ENCODE measurements around the gene CREBL2.
A peak's percentile ranks its signal among the peaks of the same experiment; 100 is the strongest.
"Not testable (repeated sequence)": the region's sequence is repeated elsewhere in the genome, so short reads cannot be mapped to it uniquely, and the experiment has no call there.

The CREBL2 gene

DNA sequence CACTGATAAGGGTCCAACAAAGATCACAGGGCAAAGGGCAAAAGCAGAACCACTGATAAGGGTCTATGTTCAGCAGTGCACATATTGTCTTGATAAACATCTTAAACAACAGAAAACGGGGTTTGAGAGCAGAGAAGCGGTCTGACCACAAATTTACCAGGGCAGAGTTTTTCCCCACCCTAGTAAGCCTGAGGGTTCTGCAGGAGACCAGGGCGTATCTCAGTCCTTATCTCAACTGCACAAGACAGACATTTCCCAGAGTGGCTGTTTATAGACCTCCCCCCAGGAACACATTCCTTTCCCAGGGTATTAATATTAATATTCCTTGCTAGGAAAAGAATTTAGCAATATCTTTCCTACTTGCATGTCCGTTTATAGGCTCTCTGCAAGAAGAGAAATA is 28.3 kb downstream of the CREBL2 start:
- not testable (repeated sequence) for DNase-seq (ENCODE audit: low spot score)

DNA sequence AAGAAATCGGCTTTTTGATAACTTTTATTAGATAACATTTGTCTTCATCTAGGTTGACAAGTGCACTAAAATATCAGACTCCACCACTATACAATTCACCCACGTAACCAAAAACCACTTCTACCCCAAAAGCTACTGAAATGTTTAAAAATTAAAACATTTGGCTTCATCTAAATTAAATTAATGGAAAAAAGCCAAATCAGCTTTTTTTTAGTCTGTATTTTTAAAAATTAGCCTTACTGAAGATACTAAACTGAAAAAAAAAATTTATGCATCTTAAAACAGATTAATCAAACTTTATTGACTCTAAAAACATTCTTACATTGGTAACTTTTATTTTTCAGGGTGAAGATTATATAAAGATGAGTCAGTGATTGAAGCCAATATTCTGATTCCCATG is 30.0 kb downstream of the CREBL2 start:
- DNase-seq (ENCODE audit: low spot score), result no peak

DNA sequence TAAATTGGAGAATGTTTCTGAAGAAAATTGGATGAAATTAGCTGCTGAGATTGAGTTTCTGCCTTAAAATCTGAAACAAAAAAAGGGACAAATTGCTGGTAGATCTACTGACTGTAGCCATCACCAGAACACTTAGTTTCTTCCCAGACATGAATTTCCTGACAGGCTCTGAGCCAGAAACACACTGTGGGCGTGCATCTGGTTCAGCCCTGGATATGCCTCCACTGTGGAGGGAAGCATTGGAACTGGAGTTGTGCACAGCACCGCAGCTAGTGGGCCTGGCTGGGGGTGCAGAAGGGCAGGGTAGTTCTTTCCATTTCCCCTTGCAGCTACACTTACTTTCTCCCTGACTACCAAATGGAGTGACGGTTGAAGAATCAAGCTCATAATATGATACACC is 31.2 kb downstream of the CREBL2 start:
- DNase-seq (ENCODE audit: low spot score), result no peak

DNA sequence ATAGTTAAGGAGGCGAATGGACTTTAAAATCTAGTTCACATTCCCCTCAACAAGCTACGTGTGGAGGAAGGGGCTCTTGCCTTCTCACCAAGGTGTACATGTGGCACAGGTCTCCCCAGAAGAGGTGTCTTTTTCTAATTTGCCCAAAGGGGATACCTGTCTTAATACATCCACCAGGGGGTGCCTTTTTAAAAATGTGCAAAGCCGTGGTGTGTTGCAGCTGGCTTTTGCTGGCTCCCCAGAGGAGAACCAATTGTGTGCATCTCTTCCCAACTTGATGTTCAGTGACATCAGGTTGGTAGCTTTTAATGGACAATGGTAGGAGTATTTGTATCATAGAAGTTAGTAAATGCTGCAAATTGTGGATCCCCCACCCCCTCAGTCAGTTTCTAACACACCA is 33.8 kb downstream of the CREBL2 start:
- DNase-seq (ENCODE audit: low spot score), result peak; percentile 74

DNA sequence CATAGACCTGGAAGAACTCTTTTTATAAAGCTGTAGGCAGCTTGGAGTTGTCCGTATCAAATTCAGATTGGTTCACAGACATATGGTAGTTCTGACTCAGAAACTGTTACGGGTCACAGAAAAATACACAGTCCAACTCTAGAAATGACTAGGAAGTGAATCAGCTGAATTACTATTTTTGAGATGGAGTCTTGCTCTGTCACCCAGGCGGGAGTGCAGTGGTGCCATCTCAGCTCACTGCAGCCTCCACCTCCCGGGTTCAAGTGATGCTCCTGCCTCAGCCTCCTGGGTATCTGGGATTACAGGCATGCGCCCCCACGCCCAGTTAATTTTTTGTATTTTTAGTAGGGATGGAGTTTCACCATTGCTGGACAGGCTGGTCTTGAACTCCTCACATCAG is 34.3 kb downstream of the CREBL2 start:
- not testable (repeated sequence) for DNase-seq (ENCODE audit: low spot score)

DNA sequence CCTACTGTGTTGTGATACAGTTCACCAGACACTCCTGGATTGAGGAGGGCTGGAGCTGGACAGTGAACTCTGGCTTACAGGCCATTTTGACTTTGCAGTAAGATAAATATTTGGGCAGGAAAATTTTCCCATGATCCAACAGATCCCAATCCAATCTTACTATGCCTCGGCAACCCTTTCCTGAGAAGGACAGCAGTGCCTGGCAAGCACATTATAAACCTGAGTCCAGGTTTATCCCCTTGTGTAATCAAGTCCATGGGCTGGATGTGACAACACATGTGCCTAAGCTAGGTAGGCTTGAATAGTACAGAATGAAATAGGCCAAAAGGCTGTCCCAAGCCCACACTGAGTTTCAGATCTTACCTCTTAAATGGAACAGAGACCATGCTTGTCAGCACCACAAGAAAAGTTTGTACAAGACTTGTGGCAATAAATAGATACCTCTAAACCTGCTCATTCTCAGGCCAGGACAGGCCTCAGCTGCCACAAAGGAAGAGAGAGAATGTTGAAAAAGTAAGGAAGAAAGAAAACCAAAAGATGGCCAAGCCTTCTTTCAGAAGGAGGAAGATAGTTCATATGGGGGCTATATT is 34.9 kb downstream of the CREBL2 start:
- no peak for DNase-seq (ENCODE audit: low spot score)

DNA sequence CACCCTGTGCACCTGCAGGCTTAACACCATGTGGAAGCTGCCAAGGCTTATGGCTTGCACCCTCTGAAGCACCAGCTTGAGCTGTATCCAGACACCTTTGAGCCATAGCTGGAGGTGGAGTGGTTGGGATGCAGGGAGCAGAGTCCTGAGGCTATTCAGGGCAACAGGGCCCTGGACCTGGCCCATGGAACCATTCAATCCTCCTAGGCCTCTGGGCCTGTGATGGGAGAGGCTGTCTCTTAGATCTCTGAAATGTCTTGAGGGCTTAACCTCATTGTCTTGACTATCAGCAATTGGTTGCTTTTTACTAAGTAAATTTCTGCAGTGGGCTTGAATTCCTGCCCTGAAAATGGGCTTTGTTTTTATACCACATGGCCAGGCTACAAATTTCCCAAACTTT is 36.6 kb downstream of the CREBL2 start:
- no peak for DNase-seq (ENCODE audit: low spot score)

DNA sequence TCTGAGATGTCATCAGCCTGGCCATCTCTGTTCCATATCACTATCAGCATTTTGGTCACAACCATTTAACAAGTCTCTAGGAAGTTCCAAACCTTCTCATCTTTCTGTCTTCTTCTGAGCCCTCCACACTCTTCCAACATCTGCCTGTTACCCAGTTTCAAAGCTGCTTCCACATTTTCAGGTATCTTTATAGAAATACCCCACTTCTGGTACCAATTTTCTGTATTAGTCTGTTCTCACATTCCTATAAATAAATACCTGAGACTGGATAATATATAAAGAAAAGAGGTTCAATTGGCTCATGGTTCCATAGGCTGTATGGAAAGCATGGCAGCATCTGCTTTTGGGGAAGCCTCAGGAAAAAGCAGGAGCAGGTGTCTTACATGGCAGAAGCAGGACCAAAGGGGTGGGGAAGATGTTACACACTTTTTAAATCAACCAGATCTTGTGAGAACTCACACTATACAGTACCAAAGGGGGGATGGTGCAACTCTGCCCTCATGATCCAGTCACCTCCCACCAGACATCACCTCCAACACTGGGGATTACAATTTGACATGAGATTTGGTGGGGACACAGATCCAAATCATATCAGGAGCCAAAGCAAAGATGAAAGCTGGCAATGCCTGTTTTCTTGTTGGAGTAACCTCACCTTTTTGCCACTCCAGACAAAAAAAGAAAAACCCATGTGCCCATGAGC is 37.4 kb downstream of the CREBL2 start:
- DNase-seq (ENCODE audit: low spot score), result no peak

DNA sequence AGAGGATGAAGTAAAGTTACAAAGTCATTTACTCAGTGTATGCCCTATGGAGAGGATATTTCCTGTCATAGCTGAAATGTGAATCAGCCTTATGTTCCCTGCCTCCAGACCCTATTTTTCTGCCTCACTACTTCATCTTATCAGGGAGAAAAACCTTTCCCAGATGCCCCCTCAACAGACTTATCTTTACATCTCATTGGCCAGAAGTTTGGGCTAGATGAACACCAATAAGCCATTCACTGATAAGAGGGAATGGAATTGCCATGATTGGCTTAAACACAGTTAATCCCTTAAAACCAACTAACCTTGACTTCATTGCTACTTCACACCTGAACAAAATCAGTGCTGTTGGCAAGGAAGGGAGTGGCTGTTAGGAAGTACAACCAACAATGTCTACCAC is 40.1 kb downstream of the CREBL2 start:
- DNase-seq (ENCODE audit: low spot score), result no peak

DNA sequence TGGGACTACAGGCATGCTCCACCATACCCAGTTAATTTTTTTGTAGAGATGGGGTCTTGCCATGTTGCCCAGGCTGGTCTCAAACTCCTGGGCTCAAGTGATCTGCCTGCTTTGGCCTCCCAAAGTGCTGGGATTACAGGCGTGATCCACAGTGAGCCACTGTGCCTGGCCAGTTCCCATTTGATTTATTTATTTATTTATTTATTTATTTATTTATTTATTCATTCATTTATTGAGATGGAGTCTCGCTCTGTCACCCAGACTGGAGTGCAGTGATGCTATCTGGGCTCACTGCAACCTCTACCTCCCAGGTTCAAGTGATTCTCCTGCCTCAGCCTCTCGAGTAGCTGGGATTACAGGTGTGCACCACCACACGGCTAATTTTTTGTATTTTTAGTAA is 41.0 kb downstream of the CREBL2 start:
- not testable (repeated sequence) for DNase-seq (ENCODE audit: low spot score)

DNA sequence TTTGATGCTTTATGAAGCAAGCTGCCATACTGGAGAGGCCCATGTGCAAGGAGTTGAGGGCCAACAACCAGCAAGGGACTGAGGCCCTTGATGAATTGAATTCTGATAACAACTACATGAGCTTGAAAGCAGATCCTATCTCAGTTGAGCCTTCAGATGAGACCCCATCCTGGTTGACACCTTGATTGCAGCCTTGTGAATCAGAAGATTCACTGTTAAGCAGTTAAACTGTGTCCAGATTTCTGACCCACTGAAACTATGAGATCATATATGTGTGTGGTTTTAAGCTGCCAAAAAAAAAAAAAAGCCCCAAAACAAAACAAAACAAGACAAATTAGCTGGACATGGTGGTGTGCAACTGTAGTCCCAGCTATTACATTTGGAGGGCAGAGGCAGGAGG is 42.2 kb downstream of the CREBL2 start:
- no peak for DNase-seq (ENCODE audit: low spot score)

DNA sequence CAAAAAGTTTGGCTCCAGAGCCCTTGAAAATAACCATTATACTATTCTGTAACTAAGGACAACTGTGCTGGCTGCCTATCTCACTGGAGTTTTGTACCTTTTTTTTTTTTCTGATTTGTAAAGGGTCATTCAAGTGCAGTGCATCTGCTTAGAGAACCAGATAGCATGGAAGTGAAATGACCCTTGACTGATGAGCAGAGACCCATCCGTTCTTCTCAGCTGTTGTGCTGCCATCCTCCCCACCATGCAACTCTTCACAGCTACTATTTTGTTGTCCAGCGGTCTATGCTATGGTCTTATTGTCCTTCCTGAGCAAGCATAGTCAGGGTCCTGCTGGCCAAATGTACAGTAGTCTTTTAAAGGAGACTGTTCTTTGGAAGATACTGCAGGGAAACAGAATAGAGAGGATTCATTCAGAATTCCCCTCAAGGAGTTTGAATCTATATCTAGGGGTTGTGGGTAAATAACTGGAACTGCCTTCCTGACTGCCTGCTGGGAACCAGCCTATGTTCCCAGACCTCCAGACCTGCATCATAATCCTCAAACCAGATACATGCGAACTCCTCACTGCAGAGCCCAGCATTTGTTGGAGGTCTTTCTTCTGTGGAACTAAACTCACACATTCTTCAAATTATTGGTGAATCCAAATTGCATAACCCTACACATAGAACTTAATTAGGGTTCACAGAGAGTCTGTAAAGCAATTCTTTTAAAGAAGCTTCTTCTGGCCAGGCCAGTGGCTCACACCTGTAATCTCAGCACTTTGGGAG is 43.2 kb downstream of the CREBL2 start:
- DNase-seq (ENCODE audit: low spot score), result no peak

DNA sequence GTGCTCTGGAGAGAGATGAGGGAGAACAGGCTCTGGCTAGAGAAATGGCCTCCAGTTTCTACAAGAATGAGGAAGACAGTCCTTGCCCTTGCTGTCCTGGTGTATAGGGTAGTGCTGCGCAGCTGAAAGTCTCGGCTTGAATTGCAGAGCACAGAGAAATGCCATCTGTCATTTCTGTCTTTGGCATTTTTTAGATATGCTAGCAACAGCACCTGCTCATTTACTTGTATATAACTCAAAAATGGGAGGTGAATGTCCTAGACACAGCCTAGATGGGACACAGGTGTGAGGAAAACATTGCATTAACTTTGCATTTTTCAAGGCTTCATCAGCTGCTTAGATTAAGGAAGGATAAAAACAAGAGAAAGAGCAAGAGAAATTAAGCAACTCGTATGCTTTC is 48.5 kb downstream of the CREBL2 start:
- DNase-seq (ENCODE audit: low spot score), result no peak

DNA sequence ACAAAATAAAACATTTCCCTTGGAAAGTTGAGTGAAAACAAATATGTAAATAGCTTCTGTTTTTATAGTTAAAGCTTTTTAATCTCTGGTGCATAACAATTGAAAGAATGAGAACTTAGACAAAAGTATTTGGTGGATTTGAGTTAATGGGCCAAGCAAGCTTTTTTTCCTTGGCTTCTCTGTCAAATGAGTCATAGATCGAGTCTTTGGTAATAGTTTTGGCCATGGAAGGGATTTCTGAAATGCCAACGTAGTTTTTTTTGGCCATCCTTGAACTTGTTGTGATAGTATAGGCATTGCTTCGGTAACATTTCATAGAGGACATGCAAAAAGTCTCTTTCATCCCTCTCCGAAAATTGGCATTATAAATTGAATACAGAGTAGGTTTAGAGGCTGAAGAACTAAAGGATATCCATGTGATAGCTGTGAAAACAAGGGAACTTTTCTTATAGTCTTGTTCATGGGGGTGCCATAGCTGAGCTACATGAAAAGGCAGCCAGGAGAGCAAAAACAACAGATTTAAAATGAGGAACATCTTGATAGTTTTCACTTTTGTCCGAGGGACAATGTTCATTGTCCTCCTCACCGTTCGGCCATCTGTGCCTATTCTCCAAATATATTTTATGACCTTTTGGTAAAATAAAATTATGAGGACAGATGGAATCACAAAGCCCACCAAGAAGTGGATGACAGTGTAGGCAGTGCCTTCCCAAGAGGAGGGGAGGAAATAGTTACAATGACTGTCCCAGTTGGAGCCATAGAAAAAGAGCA is 49.6 kb downstream of the CREBL2 start:
- DNase-seq (ENCODE audit: low spot score), result no peak

DNA sequence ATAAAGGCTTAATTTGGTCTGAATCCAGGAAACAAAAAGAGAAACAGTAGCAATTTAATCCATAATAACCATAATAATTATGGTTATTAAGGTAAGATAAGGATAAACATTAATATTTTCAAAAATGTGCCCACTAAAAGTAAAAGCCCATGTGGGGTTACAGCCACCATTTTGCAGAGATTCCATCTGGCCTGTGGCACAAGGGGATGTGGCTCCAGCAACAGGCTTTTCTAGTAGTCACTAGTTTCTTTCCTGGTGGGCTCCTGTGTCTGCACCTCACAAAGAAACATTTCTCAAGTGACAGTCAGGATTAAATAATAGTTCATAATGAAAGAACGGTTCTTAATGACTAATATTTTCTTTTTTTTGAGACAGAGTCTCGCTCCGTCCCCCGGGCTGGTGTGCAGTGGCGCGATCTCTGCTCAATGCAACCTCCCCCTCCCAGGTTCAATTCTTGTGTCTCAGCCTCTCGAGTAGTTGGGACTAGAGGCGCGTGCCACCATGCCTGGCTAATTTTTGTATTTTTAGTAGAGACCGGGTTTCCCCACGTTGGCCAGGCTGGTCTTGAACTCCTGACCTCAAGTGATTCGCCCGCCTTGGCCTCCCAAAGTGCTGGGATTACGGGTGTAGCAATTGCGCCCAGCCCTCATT is 52.1 kb downstream of the CREBL2 start:
- DNase-seq (ENCODE audit: low spot score), result no peak

DNA sequence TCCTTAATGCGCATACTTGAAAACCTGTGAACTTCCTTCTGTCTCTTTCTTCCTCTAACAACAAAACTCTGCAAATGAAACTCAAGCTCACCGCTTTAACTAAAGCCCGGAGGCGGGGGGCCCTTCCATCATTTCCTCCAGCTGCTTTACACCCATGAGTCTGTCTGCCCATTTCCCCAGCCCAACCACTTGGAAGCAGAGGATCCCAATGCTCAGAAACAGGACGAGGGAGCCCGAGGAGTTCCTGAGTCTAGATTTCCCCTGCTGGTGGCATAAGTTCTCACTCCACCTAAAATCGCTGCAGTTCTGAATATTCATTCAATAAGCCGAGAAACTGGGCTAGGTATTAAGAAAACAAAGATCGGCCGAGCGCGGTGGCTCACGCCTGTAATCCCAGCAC is 53.5 kb downstream of the CREBL2 start:
- DNase-seq (ENCODE audit: low spot score), result no peak

DNA sequence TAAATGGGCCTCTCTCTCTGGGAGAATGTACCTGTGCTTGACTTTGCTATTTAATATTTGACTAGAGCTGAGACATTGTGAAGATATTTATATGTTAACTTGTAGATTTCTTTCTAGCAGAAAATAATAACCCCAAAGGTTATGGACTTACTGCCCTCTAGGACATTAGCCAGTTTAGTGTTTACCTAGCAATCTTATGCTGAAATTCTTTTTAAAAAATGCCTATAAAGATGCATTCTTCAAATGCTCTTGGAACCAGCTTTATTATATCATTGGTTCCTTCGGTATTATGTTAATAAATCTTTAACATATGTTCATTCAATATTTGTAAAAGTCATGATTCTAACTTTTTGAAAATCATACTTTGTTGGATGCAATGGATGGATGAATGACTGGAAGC is 56.3 kb downstream of the CREBL2 start:
- no peak for DNase-seq (ENCODE audit: low spot score)

DNA sequence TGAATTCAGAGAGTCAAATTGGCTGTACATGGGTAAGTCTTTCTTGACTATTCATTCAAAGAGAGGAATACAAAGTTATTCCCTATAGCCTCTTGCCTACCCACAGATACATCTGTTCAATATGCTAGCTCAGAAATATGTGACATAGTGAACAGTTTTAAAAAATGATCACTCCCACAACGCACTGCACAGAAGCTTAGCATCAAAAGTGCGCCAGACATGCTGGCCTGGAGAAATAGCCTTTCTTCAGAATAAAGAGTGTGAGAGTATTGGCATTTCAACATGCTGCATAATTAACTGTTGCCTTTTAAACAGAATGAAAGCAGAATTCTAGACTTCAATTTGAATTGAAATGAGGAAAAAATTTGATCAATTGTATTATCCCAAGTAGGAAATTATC is 57.3 kb downstream of the CREBL2 start:
- no peak for DNase-seq (ENCODE audit: low spot score)

DNA sequence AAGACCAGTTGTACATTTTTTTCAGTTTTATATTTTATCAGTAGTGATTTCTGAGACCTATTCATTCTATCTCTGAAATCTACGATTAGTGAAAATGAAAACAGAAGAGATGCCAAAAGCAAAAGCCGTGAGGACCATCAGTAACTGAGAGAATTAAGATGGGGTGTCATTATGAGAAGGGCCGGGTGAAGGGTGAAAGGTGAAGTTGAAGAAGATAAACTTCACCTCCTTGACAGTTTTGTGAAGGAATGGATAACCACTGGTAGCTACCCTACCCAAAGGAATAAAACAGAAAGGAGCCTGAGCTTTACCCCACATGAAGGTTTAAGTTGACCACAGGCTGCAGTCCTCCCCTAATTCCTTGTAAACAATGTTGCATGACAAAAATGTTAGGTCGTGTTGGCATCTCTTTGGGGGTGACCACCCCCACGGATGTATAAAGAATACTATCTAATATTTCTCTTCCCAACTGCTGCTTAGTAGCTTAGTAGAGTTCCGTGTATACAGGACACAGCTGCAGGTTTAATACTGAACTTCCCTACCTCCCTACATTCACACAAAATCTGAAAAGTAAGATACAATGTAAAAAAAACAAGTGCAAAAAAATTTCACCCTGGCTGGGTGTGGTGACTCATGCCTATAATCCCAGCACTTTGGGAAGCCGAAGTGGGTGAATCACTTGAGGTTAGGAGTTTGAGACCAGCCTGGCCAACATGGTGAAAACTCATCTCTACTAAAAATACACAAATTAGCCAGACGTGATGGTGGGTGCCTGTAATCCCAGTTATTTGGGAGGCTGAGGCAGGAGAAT is 60.4 kb downstream of the CREBL2 start:
- no peak for DNase-seq (ENCODE audit: low spot score)

DNA sequence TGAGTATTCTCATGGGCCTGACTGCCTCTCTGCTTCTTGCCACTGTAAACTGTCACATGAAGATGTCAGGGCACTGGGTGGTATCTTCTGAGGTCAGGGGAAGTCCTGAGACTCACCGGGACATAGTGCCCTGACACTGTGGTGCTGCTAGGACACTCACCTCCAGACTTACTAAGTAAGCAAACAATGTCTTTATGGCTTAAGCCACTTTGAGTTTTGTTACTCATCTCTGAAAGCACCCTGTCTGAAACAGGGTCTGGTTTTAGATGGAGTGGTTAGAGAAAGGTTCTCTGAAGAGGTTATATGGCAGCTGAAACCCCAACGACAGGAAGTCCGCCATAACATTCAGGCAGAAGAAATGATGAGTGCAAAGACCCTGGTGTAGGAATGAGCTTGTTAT is 61.6 kb downstream of the CREBL2 start:
- DNase-seq (ENCODE audit: low spot score), result no peak

DNA sequence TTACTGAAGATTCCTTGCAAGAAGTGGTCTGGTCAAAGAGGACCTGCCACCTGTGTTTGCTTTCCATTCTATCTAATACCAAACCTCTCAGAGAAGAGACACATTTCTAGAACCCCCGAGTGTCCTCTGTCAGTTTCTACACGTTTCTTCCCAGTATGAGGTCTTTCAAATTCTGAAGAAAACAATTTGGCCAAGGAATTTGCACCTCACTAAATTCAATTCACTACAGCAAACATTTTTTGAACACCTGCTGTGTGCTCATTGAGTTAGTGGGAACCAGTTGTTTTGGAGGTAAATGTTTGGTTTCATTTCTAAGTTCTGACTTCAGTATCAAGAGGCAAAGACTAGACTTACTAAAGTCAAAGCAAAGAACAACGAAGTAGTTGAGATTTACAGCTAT is 64.9 kb downstream of the CREBL2 start:
- no peak for DNase-seq (ENCODE audit: low spot score)

All from hematopoietic multipotent progenitor cell treated with erythropoietin and hydrocortisone succinate and interleukin-3 and kit ligand, for 15 days (in vitro differentiated cells).